T-helper 1 cell treated with Interleukin-12 subunit alpha and Interleukin-12 subunit beta and Interleukin-4 antibody, amounts not matched to agents 30 μg/mL and 1 μg/mL, for 36 hours (primary cell): Measurements from ENCODE around the gene NTF4.

Experiments
- H3K27ac Mint-ChIP-seq: one replicate; pipeline ENCODE4 v1.8.0; 2021; ENCODE audit warnings: mild to moderate bottlenecking, mixed read lengths
- H3K27me3 Mint-ChIP-seq: one replicate; pipeline ENCODE4 v1.8.0; 2021; ENCODE audit warnings: low read depth, mixed read lengths
- H3K36me3 Mint-ChIP-seq: one replicate; pipeline ENCODE4 v1.8.0; 2021; ENCODE audit warnings: low read depth, mixed read lengths
- H3K4me1 Mint-ChIP-seq: one replicate; pipeline ENCODE4 v1.8.0; 2021; ENCODE audit warnings: low read depth, mixed read lengths
- H3K4me3 Mint-ChIP-seq: one replicate; pipeline ENCODE4 v1.8.0; 2021; ENCODE audit warnings: mild to moderate bottlenecking, moderate library complexity, mixed read lengths
- H3K9me3 Mint-ChIP-seq: one replicate; pipeline ENCODE4 v1.8.0; 2021; ENCODE audit warnings: mixed read lengths

NTF4 gene

GRCh38 chr19:49014123-49014869 lies 50.3 kb downstream of the NTF4 start:
- Mint-ChIP-seq H3K9me3 (no peaks in the 10 kb centered on the region), H3K4me3 (no peak overlapping the region), H3K27me3 (peaks cover 10% of the 10 kb centered on the region), H3K27ac (no peak overlapping the region), H3K4me1 (peaks cover 7% of the 10 kb centered on the region), H3K36me3 (peaks cover 20% of the 10 kb centered on the region)

- Mint-ChIP-seq H3K4me3 (no peak overlapping the region), H3K27ac (no peak overlapping the region), H3K9me3 (no peaks in the 10 kb centered on the region), H3K4me1 (no peaks in the 10 kb centered on the region), H3K36me3 (peaks cover 17% of the 10 kb centered on the region), H3K27me3 (no peaks in the 10 kb centered on the region)
Observed at GRCh38 chr19:49011194-49011593, 53.4 kb downstream of the NTF4 start.
